H1 (cell line): ENCODE measurements around the gene FAHD2B. TPM values are rescaled to one million over a fixed set of nuclear protein-coding genes. Genes with fewer than 3 reads are reported as not detected.
A peak's percentile ranks its signal among the peaks of the same experiment; 100 is the strongest.

ENCODE experiments used
- CTCF ChIA-PET: fragments of 300-600 bp; sonication (Branson Sonifier 250); formaldehyde crosslinking; loops from one replicate; lab custom pipeline; 2021; ENCODE audit not compliant: partially characterized antibody; lab: Charles Lee
- POLR2A ChIA-PET: fragments of 300-600 bp; sonication (Branson Sonifier 250); formaldehyde crosslinking; loops from one replicate; lab custom pipeline; 2021; ENCODE audit warnings: inconsistent platforms; ENCODE audit not compliant: partially characterized antibody; lab: Charles Lee
- DNase-seq, 2 experiments: peaks; one replicate each; pipeline versions ENCODE4 v3.0.0 to v3.0.0-alpha.2; 2010 to 2022; ENCODE audit warnings: low spot score in 2 of 2, low read depth in 1 of 2, mixed read lengths in 1 of 2
- FAIRE-seq: peaks from 2 replicates; lab custom pipeline; 2011; peaks lifted over from hg19 to GRCh38; lab: Jason Lieb, UNC
- H2AFZ ChIP-seq: 2 replicates; pipeline ENCODE4 v1.8.1; 2012; ENCODE audit warnings: low read length, inconsistent platforms
- H2AK5ac ChIP-seq: 2 replicates; pipeline ENCODE4 v1.6.1; 2013; ENCODE audit warnings: low read depth, low read length
- H2BK120ac ChIP-seq: replicated peaks from 2 replicates; pipeline ENCODE3; 2013; ENCODE audit warnings: low read depth, low read length, inconsistent platforms
- H2BK12ac ChIP-seq: 2 replicates; pipeline ENCODE4 v1.6.1; 2013; ENCODE audit warnings: low read depth, low read length
- H2BK15ac ChIP-seq: 2 replicates; pipeline ENCODE4 v1.6.1; 2013; ENCODE audit warnings: low read length
- H2BK20ac ChIP-seq: 2 replicates; pipeline ENCODE4 v1.6.1; 2013; ENCODE audit warnings: low read length
- H2BK5ac ChIP-seq: 2 replicates; pipeline ENCODE4 v1.6.1; 2013; ENCODE audit warnings: low read depth, low read length
- H3K14ac ChIP-seq: 2 replicates; pipeline ENCODE4 v1.6.1; 2013; ENCODE audit warnings: inconsistent platforms; ENCODE audit not compliant: insufficient read length
- H3K18ac ChIP-seq: 2 replicates; pipeline ENCODE4 v1.6.1; 2013; ENCODE audit warnings: low read length; ENCODE audit errors: extremely low read depth
- H3K23ac ChIP-seq: 2 replicates; pipeline ENCODE4 v1.6.1; 2013; ENCODE audit warnings: inconsistent platforms; ENCODE audit not compliant: insufficient read length
- H3K23me2 ChIP-seq: 2 replicates; pipeline ENCODE4 v1.6.1; 2013; ENCODE audit warnings: low read depth, low read length
- H3K27ac ChIP-seq: 2 replicates; pipeline ENCODE4 v1.6.1; 2011; ENCODE audit warnings: low read depth, low read length, inconsistent platforms
- H3K27me3 ChIP-seq, 4 experiments: replicated peaks in 1 of 4; 1 replicate in 1 of 4; 2 replicates in 3 of 4; pipeline versions ENCODE4 v1.6.1 to v1.8.1; 2011 to 2013; ENCODE audit warnings: low read length in 3 of 4, mild to moderate bottlenecking in 3 of 4, inconsistent platforms in 2 of 4, mixed read lengths in 2 of 4, moderate library complexity in 1 of 4; ENCODE audit not compliant: control insufficient read depth in 3 of 4, insufficient read depth in 3 of 4; ENCODE audit errors: extremely low read depth in 1 of 4
- H3K36me3 ChIP-seq, 4 experiments: 2 replicates each; pipeline versions ENCODE4 v1.6.1 to v1.8.1; 2011 to 2013; ENCODE audit warnings: mild to moderate bottlenecking in 4 of 4, low read length in 3 of 4, moderate library complexity in 2 of 4, control low read depth in 1 of 4, inconsistent platforms in 1 of 4; ENCODE audit not compliant: insufficient read depth in 4 of 4, control insufficient read depth in 2 of 4
- H3K4ac ChIP-seq: replicated peaks from 2 replicates; pipeline ENCODE3; 2013; ENCODE audit warnings: low read length, low read depth, mixed read lengths, inconsistent platforms; ENCODE audit not compliant: insufficient read length
- H3K4me1 ChIP-seq, 4 experiments: replicated peaks in 1 of 4; 1 replicate in 1 of 4; 2 replicates in 3 of 4; pipeline versions ENCODE4 v1.6.1 to v1.8.1; 2011 to 2013; ENCODE audit warnings: low read length in 3 of 4, inconsistent platforms in 2 of 4, mixed read lengths in 1 of 4; ENCODE audit not compliant: insufficient read depth in 4 of 4, control insufficient read depth in 3 of 4
- H3K4me2 ChIP-seq, 2 experiments: 2 replicates each; pipeline versions ENCODE4 v1.6.1 to v1.8.1; 2011 to 2013; ENCODE audit warnings: low read depth in 2 of 2, low read length in 2 of 2, control low read depth in 1 of 2, inconsistent platforms in 1 of 2, mild to moderate bottlenecking in 1 of 2; ENCODE audit not compliant: insufficient read depth in 1 of 2
- H3K4me3 ChIP-seq, 4 experiments: fragments of 200-600, 300-600 bp in 1 of 4; sonication (generic), shearing (Covaris generic), sonication (Bioruptor Twin) in 1 of 4; 2 replicates each; pipeline versions ENCODE4 v1.5.1 to v1.8.1; 2011 to 2016; ENCODE audit warnings: low read length in 4 of 4, low read depth in 3 of 4, control low read depth in 2 of 4, inconsistent platforms in 2 of 4, mild to moderate bottlenecking in 2 of 4, mixed read lengths in 1 of 4, moderate library complexity in 1 of 4; ENCODE audit not compliant: insufficient read depth in 2 of 4; ENCODE audit errors: extremely low read depth in 1 of 4
- H3K56ac ChIP-seq: replicated peaks from 2 replicates; pipeline ENCODE3; 2013; ENCODE audit warnings: low read depth, mild to moderate bottlenecking, mixed read lengths, low read length, inconsistent platforms; ENCODE audit not compliant: insufficient read length
- H3K79me1 ChIP-seq: 2 replicates; pipeline ENCODE4 v1.6.1; 2013; ENCODE audit warnings: low read depth, low read length, control low read depth
- H3K79me2 ChIP-seq, 2 experiments: 2 replicates each; pipeline versions ENCODE4 v1.6.1 to v1.8.1; 2012 to 2013; ENCODE audit warnings: low read length in 2 of 2, mild to moderate bottlenecking in 2 of 2, inconsistent platforms in 1 of 2; ENCODE audit not compliant: insufficient read depth in 2 of 2, control insufficient read depth in 1 of 2
- H3K9ac ChIP-seq, 4 experiments: replicated peaks in 1 of 4; 1 replicate in 1 of 4; 2 replicates in 3 of 4; pipeline versions ENCODE4 v1.6.1 to v1.8.1; 2011 to 2013; ENCODE audit warnings: low read depth in 3 of 4, low read length in 3 of 4, control low read depth in 2 of 4, mild to moderate bottlenecking in 2 of 4, moderate library complexity in 2 of 4, inconsistent platforms in 1 of 4; ENCODE audit errors: extremely low read depth in 1 of 4
- H3K9me3 ChIP-seq, 2 experiments: 2 replicates each; pipeline versions ENCODE4 v1.6.1 to v1.8.1; 2012 to 2013; ENCODE audit warnings: mild to moderate bottlenecking in 2 of 2, moderate library complexity in 2 of 2, control low read depth in 1 of 2, inconsistent platforms in 1 of 2, low read depth in 1 of 2, low read length in 1 of 2, mixed read lengths in 1 of 2; ENCODE audit not compliant: insufficient read depth in 2 of 2
- H4K20me1 ChIP-seq, 2 experiments: replicated peaks in 1 of 2; 2 replicates each; pipeline versions ENCODE3 to v1.8.1; 2011 to 2013; ENCODE audit warnings: inconsistent platforms in 2 of 2, low read length in 2 of 2, mild to moderate bottlenecking in 1 of 2; ENCODE audit not compliant: insufficient read depth in 2 of 2, control insufficient read depth in 1 of 2
- H4K5ac ChIP-seq: 2 replicates; pipeline ENCODE4 v1.6.1; 2013; ENCODE audit warnings: low read length, low read depth, mixed read lengths, inconsistent platforms; ENCODE audit not compliant: insufficient read length
- H4K8ac ChIP-seq: 2 replicates; pipeline ENCODE4 v1.8.0; 2013; ENCODE audit warnings: mild to moderate bottlenecking, moderate library complexity, low read length, inconsistent platforms; ENCODE audit not compliant: insufficient read depth; ENCODE audit errors: extremely low read depth
- H4K91ac ChIP-seq: replicated peaks from 2 replicates; pipeline ENCODE3; 2013; ENCODE audit warnings: low read length, mixed read lengths, inconsistent platforms; ENCODE audit not compliant: insufficient read length
- GTF2F1 ChIP-seq: IDR thresholded peaks from 2 replicates; pipeline ENCODE4 v1.6.1; 2012; ENCODE audit warnings: low read depth, low read length, improper control_type of control experiment, borderline replicate concordance
- JUND ChIP-seq: IDR thresholded peaks from 2 replicates; pipeline ENCODE4 v1.6.1; 2011; ENCODE audit warnings: mild to moderate bottlenecking, improper control_type of control experiment, low read length
- RBBP5 ChIP-seq: IDR thresholded peaks from 2 replicates; pipeline ENCODE4 v1.7.1; 2012; ENCODE audit warnings: low read depth, mild to moderate bottlenecking, inconsistent platforms, low read length, moderate library complexity, borderline replicate concordance
- RFX5 ChIP-seq: IDR thresholded peaks from 2 replicates; pipeline ENCODE4 v1.6.1; 2011; ENCODE audit warnings: low read depth, low read length, improper control_type of control experiment, borderline replicate concordance
- SP4 ChIP-seq: IDR thresholded peaks from 2 replicates; pipeline ENCODE4 v1.6.1; 2012; ENCODE audit warnings: low read length, inconsistent platforms
- TEAD4 ChIP-seq: IDR thresholded peaks from 2 replicates; pipeline ENCODE4 v1.6.1; 2012; ENCODE audit warnings: low read depth, low read length, inconsistent platforms, mixed read lengths
- USF2 ChIP-seq: IDR thresholded peaks from 2 replicates; pipeline ENCODE4 v1.6.1; 2011; ENCODE audit warnings: low read length, improper control_type of control experiment
- YY1 ChIP-seq: IDR thresholded peaks from 2 replicates; pipeline ENCODE4 v1.6.1; 2011; ENCODE audit warnings: low read depth, mild to moderate bottlenecking, low read length
- ZNF274 ChIP-seq: IDR thresholded peaks from 2 replicates; pipeline ENCODE4 v1.7.0; 2012; ENCODE audit warnings: low read length, borderline replicate concordance; ENCODE audit errors: extremely low read depth
- WGBS, 2 experiments: shearing (Covaris generic) in 1 of 2; methylation state at CpG; one replicate each; pipeline versions ENCODE4 v1.1.6 to v1.1.7; 2013 to 2015; ENCODE audit warnings: low lambda C conversion rate in 2 of 2, mixed read lengths in 2 of 2, inconsistent platforms in 1 of 2, low coverage in 1 of 2, missing lambda C conversion rate in 1 of 2; ENCODE audit not compliant: insufficient replicate concordance in 2 of 2, insufficient coverage in 1 of 2, insufficient read length in 1 of 2; ENCODE audit errors: extremely low coverage in 1 of 2, missing lambda C conversion rate in 1 of 2; 5-methylcytosine and 5-hydroxymethylcytosine counted together
- polyA plus RNA-seq, 7 experiments: library from polyadenylated mRNA; depleted of rRNA in 3 of 7; stranded (reverse) in 5 of 7; unstranded in 2 of 7; fragments of >200 nt in 5 of 7; fragments of 200-250 nt in 2 of 7; gene quantifications; 1 replicate in 5 of 7; 2 replicates in 1 of 7; 4 replicates in 1 of 7; pipeline versions ENCODE4 v1.2.1 to v1.2.3, GENCODE V29; 2011 to 2013; ENCODE audit warnings: missing spikeins in 2 of 7, mixed read lengths in 2 of 7
- total RNA-seq: library from RNA; stranded (reverse); fragmentation: NEBNext Ultra II Directional; extraction: Animal tissue kit (Norgen Biotek cat#: 25700); gene quantifications from 2 replicates; pipeline ENCODE4 v1.2.1, GENCODE V29; 2021

FAHD2B gene
- total and polyA plus RNA-seq, 2 of the 8 experiments (the other 6 are each of a cell fraction or from before 2014, with no cell fraction given), result 23.5 to 39.4 TPM

- 73% methylated on average over 12 of the region's 12 CpGs; no CpG with 5 or more reads in 1 of the 2 experiments for WGBS, 2 experiments
- peaks cover 0 to 7% (median 0%) of the 10 kb centered on the region in 4 experiments; a peak in 2 of 7 replicates for H3K4me1 ChIP-seq
- H3K9me3 ChIP-seq, result no peaks in the 10 kb centered on the region
- TF ChIP-seq SP4, result no peak
- TF ChIP-seq RFX5, result no peak
- TF ChIP-seq GTF2F1, result no peak
- no peak for TF ChIP-seq TEAD4
- no peak for TF ChIP-seq ZNF274
- TF ChIP-seq YY1, result no peak
- TF ChIP-seq RBBP5, result no peak
- no peak for TF ChIP-seq USF2
- no peak for TF ChIP-seq JUND
- H3K4me3 ChIP-seq, result peak overlapping the region; percentile 24 to 56 (median 35); a peak in 6 of 8 replicates
- H3K23me2 ChIP-seq, result peaks cover 4% of the 10 kb centered on the region; the same call in 1 of the 2 replicates
- no peak overlapping the region for H3K18ac ChIP-seq
- H4K5ac ChIP-seq, result no peak overlapping the region
- H2BK12ac ChIP-seq, result no peak overlapping the region
- POLR2A ChIA-PET, result no interaction called here
- H3K36me3 ChIP-seq, result no peaks in the 10 kb centered on the region
- no peaks in the 10 kb centered on the region for H4K20me1 ChIP-seq
- no peak overlapping the region for H3K14ac ChIP-seq
- no peak overlapping the region for H3K23ac ChIP-seq
- H2AFZ ChIP-seq, result no peak overlapping the region
- H3K79me1 ChIP-seq, result no peaks in the 10 kb centered on the region
- CTCF ChIA-PET, result interaction anchor here (0.9 to 1.2 kb wide), 4 partner anchors 9 to 135 kb away, joined by 3 to 5 read pairs (median 4); partner anchors contain the start of gene ANKRD36
- peak overlapping the region; percentile 72 to 87 for H3K4me2 ChIP-seq
- H3K4ac ChIP-seq, result no peak overlapping the region
- H4K8ac ChIP-seq, result no peak overlapping the region
- H4K91ac ChIP-seq, result no peak overlapping the region
- H3K9ac ChIP-seq, result no peak overlapping the region
- H3K79me2 ChIP-seq, result no peaks in the 10 kb centered on the region
- H2BK20ac ChIP-seq, result no peak overlapping the region
- no peak overlapping the region for H3K56ac ChIP-seq
- no peaks in the 10 kb centered on the region for H3K27me3 ChIP-seq
- FAIRE-seq (no peak), DNase-seq (no peak)
- H2BK5ac ChIP-seq, result no peak overlapping the region
- H2AK5ac ChIP-seq, result no peak overlapping the region
- no peak overlapping the region for H3K27ac ChIP-seq
- H2BK15ac ChIP-seq, result no peak overlapping the region
- no peak overlapping the region for H2BK120ac ChIP-seq
These were observed 979 bp upstream of the FAHD2B start for GRCh38 chr2:97095661-97096060.
